Cardiac fibroblast (primary cell): ENCODE data around the gene ZNF433.
A peak's percentile ranks its signal among the peaks of the same experiment; 100 is the strongest.

ENCODE experiments used
- DNase-seq, 2 donors: peaks; one replicate each; pipeline versions ENCODE4 v3.0.0 to v3.0.0-alpha.2; 2010; ENCODE audit warnings: low read depth in 2 of 2
- H3K4me3 ChIP-seq, 2 donors: replicated peaks in 1 of 2; 1 replicate in 1 of 2; 2 replicates in 1 of 2; pipeline ENCODE4 v1.5.1; 2011; ENCODE audit warnings: low read depth in 2 of 2, low read length in 2 of 2, mild to moderate bottlenecking in 2 of 2, moderate library complexity in 1 of 2
- CTCF ChIP-seq: IDR thresholded peaks from one replicate; pipeline ENCODE4 v1.5.1; 2011; ENCODE audit warnings: low read depth, mild to moderate bottlenecking, low read length, inconsistent platforms

Gene ZNF433

DNA sequence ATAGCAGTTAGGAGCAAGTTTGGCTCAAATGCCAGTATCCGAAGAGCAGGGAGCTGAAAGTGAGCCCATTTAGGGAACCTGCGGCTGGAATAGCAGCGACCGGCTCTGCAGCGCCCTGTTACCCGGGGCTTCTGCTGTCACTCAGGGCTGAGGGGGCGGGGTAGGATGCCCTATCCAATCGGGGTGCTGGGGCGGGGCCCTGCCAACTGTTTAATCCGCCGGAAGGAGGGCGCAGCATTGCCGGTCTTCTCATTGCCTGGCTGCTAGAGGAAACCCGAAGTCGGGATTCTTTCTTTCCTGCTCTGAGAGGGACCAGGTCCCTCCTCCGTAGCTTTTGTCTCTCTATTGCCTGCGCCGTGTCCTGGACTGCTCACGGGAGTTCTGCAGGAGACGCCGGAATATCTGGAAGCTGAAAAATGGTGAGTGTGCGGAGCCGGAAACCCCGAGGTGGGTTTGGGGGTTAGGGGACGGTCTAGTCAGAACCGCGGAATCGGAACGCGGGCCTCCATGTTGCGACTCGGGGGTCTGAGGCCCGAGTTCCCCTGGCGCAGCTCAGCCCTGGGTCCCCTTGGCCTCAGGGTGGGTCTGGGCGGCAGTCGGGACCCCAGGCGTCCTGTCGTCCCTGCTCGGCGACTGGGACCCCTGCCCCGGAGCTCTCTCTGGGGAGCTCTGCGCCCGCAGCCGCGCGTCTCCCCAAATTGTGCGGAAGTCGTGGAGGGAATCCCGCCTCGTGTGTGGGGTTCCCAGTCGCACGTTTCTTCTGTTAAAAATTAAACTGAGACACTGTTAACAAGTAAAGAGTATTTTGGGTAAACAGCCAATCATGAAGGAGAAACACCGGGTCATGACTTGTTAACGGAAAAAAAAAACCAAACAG lies 47.8 kb downstream of the ZNF433 start:
- peak; percentile 94 for DNase-seq
- H3K4me3 ChIP-seq: peak overlapping the region; percentile 65 to 88
- no peak for TF ChIP-seq CTCF

DNA sequence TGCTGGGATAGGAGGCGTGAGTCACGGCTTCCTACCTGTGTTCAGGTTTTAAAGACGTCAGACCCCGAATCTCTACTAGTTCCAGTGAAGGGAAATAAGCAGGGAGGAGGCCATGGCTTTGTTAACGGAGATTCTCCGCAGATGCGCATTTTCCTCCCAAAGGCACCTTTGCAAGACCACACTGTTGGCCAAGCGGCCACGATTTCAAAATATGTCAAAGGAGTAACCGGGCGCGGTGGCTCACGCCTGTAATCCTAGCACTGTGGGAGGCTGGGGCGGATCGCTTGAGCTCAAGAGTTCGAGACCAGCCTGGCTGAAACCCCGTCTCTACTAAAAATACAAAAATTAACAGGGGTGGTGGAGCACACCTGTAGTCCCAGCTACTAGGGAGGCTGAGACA lies 48.7 kb downstream of the ZNF433 start:
- DNase-seq: no peak
- no peak overlapping the region for H3K4me3 ChIP-seq
- TF ChIP-seq CTCF: no peak

DNA sequence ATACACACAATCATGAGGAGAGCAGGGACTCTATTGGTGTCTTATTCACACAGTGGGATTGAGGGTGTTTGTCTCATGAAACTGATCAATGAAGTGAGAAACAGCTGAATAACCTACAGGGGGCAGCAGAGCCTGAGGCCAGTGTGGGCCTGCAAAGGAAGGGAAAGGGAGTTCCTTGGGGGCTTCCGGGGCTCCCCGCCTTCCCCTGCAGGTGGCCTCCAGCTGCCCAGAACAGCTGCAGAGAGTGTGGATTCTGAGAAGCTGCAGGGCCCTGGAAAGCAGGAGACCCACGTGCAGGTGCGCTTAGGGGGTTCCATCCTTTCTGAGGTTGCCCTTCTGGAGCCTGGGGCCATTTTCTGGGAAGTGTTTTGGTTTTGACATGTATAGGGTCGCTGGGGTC lies 50.5 kb downstream of the ZNF433 start:
- no peak overlapping the region for H3K4me3 ChIP-seq
- TF ChIP-seq CTCF: peak; percentile 9
- DNase-seq: no peak

DNA sequence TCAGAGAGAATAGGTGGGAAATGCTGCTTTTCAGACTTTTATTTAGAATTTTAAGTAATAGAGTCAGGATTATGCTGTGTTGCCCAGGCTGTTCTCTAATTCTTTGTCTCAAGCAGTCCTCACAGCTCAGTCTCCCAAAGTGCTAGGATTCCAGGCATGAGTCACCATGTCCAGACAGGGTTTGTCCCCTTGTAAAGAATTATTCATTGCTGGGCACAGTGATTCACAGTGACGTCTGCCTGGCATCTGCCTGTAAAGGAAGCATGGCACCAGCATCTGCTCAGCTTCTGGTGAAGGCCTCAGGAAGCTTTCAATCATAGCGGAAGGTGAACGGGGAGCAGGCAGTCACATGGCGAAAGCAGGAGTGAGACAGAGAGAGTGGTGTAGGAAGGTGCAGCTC lies 53.0 kb downstream of the ZNF433 start:
- H3K4me3 ChIP-seq: no peak overlapping the region
- peak in 1 of 2 donors; percentile 67 for DNase-seq

DNA sequence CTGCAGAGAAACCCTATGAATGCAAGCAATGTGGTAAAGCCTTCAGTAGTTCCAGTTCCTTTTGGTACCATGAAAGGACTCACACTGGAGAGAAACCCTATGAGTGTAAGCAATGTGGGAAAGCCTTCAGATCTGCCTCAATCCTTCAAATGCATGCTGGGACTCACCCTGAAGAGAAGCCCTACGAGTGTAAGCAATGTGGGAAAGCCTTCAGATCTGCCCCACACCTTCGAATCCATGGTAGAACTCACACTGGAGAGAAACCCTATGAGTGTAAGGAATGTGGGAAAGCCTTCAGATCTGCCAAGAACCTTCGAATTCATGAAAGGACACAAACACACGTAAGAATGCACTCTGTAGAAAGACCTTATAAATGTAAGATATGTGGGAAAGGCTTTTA lies 56.0 kb downstream of the ZNF433 start:
- TF ChIP-seq CTCF: no peak
- DNase-seq: no peak
- H3K4me3 ChIP-seq: no peak overlapping the region

More for the DNA sequence above, 53.0 kb downstream of the ZNF433 start:
- no peak for TF ChIP-seq CTCF

- no peak for TF ChIP-seq CTCF
- no peak overlapping the region for H3K4me3 ChIP-seq
- no peak for DNase-seq
Observed at GRCh38 chr19:11978492-11979100, 56.9 kb downstream of the ZNF433 start.
